Measurements from ENCODE around the gene GM2A.
"Not testable (repeated sequence)": the region's sequence is repeated elsewhere in the genome, so short reads cannot be mapped to it uniquely, and the experiment has no call there.

GM2A gene

DNA sequence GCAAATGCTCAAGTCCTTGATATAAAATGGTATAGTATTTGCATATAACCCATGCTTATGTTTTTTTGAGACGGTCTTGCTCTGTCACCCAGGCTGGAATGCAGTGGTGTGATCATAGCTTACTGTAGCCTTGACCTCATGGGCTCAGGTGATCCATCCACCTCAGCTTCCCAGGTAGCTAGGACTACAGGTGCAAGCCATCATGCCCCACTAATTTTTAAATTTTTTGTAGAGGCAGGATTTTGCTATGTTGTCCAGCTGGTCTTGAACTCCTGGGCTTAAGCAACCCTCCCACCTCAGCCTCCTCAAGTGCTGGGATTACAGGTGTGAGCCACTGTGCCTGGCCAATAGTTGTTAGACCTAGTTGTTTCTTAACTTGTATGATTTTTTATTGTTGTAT lies 33.3 kb downstream of the GM2A start:
- DNase-seq (ENCODE audit: low read depth in 2 of 2), result no peak

GRCh38 chr5:151288180-151288579 lies 35.2 kb downstream of the GM2A start:
- no peak for DNase-seq (ENCODE audit: low read depth in 2 of 2)

DNA sequence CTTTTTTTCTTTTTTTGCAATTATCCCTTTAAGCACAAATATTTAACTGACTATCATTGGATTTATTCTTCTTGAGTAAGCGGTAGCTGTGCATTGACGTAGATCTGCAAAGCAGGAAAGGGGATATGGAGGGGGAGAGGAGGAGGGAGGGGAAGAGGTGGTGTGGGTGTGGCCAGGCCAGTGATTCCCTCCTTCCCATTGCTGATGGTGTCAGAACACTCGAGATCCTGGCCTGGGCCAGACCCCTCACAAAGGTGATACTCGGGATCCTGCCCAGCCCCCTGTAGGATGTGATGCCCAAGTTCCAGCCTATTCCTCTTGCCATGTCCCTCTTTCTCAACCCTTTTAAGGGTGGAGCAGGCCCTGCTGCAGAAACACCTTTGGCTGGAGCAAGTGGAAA lies 40.6 kb downstream of the GM2A start:
- DNase-seq (ENCODE audit: low read depth in 2 of 2), result no peak

DNA sequence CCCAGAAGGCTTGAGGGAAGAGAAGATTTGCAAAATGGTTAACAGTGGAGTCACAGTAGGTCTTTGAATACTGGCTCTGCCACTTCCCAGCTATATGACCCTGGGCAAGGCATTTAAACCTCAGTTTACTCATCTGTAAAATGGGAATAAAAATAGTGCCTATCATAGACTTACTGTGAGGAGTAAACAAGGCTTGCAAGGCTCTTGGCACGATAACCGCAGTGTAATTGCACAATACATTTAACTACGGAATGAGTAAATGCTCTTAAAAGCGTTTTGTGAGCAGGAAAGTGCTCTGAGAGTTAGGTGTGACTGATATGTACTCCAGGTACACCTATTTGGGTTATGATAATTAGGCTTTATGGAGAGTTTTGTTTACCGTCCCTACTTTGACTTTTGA lies 42.2 kb downstream of the GM2A start:
- DNase-seq (ENCODE audit: low read depth in 2 of 2), result no peak

DNA sequence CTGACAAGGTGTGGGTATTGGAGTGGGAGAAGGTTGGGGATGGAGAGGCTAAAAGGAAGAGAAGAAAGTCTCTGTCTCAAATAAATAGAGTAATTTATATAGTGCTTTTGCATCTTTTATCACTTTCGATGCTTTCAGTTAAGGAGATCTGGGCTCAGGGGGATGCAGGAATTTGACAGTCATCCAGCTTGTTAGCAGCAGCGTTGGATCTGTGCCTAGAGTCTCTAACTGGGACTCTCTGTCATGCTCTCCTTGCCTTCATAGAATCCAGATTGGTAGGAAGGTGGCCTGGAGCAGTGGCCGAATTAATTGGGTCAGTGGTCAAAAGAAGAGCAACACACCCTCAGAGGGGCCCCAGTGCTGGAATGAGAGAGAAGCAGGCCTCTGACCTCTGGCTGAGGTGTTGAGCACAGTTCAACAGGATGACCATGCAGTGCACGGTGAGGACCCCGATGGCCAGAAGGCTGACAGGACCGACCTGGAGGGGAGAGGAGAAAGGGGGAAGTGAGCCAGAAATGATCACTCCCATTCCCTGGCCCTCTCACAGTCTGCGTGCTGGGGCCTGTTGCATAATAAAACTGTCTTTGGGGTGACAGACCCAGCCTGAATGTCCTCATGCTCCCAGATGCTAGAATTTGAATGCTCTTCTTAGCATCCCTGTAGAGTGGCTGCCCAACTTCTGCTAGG lies 42.9 kb downstream of the GM2A start:
- no peak for DNase-seq (ENCODE audit: low read depth in 2 of 2)

DNA sequence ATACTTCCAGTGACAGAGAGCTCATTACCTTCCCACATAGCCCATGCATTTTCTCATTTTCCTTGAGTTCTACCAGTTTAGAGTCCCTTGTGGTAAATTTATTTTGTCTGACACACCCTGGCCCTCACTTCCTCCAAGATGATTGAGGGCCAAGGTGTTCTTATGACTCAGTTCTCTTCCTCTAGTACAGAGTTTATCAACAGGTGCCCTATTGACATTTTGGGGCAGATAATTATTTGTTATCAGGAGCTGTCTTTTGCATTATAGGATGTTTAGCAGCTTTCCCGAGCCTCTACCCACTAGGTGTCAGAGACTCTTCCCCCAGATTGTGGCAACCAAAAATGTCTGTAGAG lies 43.5 kb downstream of the GM2A start:
- no peak for DNase-seq (ENCODE audit: low read depth in 2 of 2)

DNA sequence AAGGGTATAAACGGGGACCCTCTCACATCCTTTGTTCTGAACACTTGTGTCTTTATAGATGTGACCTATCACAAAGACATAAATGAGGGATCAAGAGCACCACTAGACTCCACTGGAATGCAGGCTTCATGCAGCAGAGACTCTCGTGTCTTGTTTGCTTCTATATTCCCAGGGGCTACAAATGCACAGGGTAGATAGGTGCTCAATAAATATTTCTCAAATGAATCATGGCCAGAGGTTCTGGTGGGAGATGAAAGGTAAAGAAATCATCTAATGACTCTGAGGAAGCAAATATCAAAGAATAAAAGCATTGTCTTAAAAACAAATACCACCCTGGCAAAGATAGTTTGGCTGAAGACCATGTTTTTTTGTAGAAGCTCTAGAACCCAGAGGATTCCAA lies 44.0 kb downstream of the GM2A start:
- no peak for DNase-seq (ENCODE audit: low read depth in 2 of 2)

GRCh38 chr5:151298063-151298855 lies 45.3 kb downstream of the GM2A start:
- no peak for DNase-seq (ENCODE audit: low read depth in 2 of 2)

DNA sequence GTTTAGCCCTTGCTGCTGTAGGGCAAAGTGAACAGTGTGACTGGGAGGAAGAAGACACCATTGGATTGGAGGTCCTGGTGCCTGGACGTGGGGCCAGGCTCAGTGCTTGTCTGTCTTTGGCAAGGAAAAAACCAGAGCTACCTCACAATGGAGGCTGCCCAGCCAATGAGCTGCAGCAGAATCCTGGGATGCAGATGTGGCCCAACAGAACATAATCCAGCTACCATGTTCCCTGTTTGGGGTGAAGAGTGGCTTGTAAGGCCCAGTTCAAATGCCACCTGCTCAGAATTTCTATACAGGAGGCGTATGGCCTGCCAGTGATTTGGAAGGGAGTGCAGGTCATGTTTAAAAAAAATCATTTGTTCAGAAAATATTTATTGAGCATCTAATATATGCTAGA lies 50.7 kb downstream of the GM2A start, which contains the start of gene SLC36A3:
TSS of gene SLC36A3 (minus strand) at position 101 of the 400 bp plus-strand sequence. CDS start 412 bp downstream, outside the sequence.
- no peak for DNase-seq (ENCODE audit: low read depth in 2 of 2)

DNA sequence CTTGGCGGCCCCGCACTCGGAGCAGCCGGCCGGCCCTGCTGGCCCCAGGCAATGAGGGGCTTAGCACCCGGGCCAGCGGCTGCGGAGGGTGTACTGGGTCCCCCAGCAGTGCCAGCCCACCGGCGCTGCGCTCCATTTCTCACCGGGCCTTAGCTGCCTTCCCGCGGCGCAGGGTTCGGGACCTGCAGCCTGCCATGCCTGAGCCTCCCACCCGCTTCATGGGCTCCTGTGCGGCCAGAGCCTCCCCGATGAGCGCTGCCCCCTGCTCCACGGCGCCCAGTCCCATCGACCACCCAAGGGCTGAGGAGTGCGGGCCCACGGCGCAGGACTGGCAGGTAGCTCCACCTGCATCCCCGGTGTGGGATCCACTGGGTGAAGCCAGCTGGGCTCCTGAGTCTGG lies 56.3 kb downstream of the GM2A start:
- DNase-seq (ENCODE audit: low read depth in 2 of 2), result not testable (repeated sequence)

DNA sequence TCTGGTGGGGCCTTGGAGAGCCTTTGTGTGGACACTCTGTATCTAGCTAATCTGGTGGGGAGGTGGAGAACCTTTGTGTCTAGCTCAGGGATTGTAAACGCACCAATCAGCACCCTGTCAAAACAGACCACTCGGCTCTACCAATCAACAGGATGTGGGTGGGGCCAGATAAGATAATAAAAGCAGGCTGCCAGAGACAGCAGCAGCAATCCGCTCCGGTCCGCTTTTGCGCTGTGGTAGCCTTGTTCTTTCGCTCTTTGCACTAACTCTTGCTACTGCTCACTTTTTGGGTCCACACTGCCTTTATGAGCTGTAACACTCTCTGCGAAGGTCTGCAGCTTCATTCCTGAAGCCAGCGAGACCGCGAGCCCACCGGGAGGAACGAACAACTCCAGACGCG lies 56.8 kb downstream of the GM2A start:
- not testable (repeated sequence) for DNase-seq (ENCODE audit: low read depth in 2 of 2)

- DNase-seq (ENCODE audit: low read depth in 2 of 2), result no peak
Observed at GRCh38 chr5:151310932-151311331, 57.9 kb downstream of the GM2A start.

DNA sequence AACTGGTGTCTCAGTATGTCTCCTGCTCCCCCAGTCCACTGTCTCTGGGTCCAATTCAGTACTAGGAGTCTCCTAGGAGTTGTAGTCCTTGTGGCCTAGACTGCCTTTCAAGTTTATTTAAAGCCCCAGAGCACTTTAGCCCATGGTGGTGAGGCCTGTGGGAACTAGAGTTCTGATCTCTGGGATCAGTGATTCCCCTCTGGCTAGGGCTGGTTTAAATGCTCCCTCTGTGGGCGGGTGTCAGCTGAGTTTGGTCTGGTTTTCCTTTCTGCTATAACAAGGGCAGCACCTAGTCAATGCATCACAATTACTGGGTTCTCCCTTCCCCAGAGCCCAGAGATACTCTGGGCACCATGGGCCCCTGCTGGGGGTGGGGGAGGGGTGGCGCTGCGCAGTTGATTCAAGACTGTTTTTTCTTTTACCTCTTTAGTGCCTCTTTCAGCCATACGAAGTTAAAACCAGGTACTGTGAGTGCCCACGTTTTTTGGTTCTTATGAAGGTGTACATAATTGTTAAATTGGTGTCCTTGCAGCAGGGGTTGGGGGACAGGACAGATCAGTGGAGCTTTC lies 59.9 kb downstream of the GM2A start:
- no peak for DNase-seq (ENCODE audit: low read depth in 2 of 2)

DNA sequence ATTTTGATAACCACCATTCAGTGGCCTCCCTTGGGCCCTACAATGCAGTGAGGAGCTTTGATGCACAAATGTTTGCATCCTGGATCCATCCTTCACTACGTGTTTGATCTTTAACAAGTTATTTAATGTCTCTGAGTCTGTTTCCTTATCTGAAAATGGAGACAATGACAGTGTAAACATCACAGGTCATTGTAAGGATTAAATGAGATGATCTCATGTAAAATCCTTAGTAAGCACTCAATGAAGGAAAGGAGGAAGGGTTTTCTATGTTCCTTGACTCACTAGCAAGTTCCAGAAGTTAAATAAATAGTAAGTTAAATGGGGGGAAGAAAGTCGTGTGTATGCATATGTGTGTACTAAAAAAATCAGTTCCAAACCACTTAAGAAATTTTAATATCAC lies 60.4 kb downstream of the GM2A start:
- no peak for DNase-seq (ENCODE audit: low read depth in 2 of 2)

DNA sequence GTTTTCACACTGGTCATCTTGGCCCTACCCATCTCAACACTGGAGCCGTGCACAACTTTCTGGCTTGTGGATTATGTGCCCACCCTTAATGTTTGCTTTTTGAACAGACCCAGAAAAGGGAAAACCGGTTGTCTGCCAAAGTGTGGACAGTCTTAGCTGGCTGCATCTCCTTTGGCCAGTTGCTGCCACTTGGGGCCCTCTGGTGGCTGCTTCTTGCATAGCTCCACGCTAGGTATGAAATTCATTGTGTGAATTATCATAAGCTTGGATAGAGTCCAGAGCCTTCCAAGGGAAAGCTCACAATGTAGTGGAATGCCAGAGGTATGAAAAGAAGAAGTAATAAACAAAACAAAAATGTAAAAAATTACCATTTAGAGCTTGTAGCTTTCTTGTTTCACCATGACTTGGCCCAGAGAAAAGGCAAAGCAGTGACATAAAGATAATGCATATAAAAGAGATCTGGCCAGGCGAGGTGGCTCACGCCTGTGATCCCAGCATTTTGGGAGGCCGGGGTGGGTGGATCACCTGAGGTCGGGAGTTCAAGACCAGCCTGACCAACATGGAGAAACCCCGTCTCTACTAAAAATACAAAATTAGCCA lies 63.1 kb downstream of the GM2A start:
- DNase-seq (ENCODE audit: low read depth in 2 of 2), result peak; percentile 40 to 46

- DNase-seq (ENCODE audit: low read depth in 2 of 2), result no peak
Observed at GRCh38 chr5:151317871-151318270, 64.9 kb downstream of the GM2A start.

GRCh38 chr5:151318850-151319732 lies 66.1 kb downstream of the GM2A start:
- no peak for DNase-seq (ENCODE audit: low read depth in 2 of 2)

Measured in stimulated activated CD8-positive, alpha-beta memory T cell treated with anti-CD3 and anti-CD28 coated beads, Interleukin-2, amount 100 ng/mL, for 48 hours (primary cell).